Germinal center (tissue), 1 donor: Measurements from ENCODE around the gene GMDS.

Experiments used
- DNase-seq: peaks from one replicate; pipeline ENCODE4 v3.0.0; 2012; ENCODE audit warnings: mixed read lengths, low spot score

GMDS gene

DNA sequence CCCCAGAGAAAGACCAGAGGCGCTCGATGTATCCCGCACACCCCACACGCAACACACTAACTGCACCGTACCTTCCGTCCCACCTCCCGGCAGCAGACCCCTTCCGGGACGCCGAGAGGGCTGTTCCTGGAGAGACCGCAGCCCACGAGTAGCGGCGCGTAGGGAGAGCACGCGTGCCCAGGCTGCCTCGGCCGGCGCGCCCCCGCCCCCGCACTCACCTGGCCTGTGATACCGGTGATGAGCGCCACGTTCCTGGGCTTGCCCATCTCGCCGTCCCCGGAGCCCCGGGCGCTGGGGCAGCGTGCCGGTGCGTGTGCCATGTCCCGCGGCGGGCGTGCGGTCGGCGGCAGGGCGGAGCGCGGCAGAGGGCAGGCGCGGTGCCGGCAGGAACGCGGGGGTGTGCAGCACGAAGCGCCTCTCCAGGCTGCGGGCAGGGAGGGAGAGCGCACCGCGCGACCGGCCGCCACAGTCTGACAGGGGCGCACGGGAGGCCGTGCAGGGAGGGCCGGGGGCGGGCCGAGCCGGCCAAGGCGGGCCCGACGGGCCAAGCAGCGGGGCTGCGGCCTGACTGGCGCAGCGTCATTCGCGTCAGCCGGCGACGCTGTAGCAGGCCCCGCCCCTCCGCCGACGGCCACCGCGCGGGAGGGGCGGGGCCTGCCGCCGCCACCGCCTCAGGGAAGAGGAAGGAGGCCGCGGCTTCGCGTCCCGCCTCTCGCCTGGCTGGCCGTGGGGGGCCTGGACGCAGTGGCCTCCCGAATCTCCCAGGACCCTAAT, at the start of gene GMDS:
Gene GMDS, minus strand, starts transcription at position 503 of the 774 bp plus-strand sequence.
- peak; percentile 97 for DNase-seq

DNA sequence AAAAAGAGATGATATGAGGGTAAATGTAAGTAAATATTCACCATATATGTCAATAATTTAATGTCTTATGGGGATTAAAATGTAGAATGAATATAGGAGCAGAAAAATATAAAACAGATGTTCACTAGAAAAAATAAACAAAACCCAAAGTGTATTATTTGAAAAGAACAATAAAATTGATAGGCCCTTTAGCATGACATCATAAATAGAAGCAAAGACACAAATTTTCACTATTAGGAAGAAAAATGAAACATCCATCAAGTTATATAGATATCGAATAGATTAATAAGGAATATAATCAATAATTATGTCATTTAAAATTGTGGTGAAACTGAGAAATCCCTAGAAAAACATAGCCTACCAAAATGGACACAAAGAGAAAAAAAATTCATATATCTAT, 40.1 kb upstream of the GMDS start:
- DNase-seq = no peak

DNA sequence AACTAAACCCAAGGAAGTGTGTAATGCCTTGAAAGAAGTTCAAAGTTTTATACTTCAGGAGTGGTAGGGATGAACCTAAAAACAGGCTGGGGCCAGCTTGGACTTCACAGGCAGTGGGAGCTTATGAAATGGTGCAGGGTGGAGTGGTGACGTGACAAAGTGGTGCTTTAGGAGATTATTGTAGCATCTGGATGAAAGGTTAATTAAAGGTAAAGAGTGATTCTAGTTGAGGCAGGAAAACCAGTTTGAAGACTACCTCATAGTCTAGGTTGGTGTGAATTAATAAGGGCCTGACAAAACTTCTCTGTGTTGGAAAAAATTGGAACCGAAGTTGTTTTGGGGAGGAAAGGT, 30.5 kb upstream of the GMDS start:
- DNase-seq = no peak

DNA sequence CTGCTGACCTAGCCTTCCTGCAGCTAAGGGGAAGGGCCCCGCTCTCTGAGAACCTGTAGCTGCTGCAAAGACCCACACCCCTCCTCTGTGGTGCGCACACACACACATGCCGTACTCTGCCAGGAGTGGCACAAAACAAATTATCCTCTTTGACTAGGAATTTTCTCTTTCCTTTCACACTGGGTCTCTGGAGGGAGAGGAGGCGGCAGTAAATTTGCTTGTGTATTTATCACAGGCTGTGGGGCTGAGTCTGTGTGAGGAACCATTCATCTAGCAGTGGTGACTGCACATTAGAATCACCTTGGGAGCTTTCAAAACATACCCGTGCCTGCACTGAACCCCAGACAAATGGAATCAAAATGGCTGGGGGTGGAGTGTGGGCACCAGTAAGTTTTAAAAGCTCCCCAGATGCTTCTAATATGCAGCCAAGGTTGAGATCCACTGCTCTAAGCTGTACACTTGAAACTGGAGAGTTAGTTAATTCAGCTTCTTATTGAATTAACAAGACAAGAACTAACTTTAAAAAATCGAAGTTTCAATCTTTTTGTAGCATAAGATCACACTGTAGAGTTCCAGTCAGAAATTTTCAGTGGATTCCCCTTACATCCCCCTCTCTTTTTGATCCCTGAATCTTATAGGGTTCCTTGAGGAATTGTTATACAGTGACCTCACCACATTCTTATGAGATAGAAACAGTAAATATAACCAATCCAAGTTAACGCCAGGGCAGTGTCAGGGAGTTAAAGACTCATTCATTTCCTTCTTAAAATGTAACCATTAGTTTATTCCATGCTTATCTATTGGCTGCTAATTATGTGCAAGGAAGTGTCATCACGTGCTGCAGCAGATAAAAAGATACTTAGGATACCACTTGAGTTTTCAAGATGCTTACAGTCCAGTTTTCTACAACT, 29.8 kb upstream of the GMDS start:
- DNase-seq = no peak

DNA sequence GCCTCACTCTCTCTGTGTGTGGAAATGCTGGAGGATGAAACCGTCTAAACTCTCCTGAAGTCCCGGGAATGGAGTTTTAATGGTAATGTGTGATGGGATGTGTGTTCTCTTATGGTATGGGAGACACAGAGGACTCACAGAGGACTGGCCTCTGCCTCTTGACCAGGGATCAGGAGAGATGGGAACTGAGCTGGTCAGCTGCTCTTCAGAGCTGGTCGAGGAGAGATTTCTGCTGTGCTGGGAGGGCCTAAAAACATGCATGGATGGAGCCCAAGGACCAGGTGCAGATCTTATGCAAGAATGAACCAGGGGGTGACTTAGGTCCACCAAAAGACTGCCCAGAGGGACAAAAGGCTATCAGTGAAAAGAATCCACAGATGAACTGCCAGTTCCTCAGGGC, 27.3 kb upstream of the GMDS start:
- no peak for DNase-seq

DNA sequence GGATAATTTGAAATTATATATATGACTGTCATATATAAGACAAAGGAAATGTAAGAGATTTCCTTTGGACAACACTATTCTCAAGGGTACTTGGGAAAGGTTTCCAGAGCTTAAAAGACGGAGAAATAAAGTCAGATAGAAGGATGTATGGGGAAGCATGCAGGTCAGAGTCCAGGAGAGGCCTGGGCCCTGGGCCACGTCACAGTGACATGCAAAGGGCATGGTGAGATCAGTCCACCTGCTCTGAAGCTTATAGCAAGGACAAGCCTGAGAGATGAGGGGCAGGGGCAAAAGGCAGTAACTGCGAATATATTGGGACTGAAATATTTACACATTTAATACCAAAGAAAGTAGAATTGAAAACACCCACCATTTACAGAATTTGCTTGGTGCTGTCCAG, 24.6 kb upstream of the GMDS start:
- no peak for DNase-seq

DNA sequence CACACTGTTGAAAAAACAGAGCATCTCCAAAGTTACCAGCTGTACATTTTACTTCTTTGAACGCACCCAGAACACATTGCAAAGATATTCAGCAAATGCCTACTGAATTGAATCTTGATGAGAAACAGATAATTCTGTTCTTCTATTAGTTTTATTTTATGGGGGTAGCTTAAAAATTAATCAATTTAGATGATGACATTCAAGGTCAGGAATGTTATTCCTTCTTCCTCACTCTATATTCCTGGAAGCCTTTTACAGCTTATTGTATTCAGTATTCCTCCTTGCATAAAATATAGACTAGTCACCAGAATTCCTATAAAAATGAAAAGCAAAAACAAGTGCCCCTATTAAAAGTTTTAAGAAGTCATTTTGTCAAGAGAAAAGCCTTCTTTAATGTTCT, 21.4 kb upstream of the GMDS start:
- no peak for DNase-seq

DNA sequence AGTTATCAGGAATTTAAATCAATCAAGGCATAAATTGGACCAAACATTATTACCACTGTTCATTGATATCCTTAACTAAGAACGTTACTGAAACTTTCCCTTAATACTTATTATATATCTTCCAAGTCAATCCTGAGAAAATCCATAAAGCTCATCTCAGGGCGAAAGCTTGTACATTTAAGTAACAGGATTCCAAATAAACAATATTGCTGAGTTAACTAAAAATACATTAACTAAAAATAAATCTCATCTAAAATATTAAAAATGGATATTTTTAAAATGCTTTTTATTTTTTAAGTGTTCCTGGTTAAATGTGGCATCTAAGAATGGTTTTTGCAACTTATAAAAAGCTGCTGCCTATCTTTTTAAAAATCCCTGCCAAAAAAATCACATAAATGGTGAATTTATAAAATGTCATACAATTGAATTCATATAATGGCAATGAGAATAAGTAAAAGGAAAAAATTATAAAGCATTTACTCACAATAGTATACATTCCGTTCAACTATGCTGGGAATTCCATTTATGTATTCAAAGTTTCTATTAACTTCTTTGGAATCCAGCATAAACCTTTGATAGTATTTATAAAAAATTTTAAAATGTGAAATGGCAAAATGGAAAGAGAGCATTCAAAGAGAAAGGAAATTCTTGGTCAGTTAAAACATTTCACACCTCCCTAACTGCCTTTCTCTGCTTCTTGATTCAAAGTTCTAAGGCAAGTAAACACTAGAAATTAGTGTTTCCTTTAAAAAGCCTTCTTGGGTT, 20.8 kb upstream of the GMDS start:
- no peak for DNase-seq

DNA sequence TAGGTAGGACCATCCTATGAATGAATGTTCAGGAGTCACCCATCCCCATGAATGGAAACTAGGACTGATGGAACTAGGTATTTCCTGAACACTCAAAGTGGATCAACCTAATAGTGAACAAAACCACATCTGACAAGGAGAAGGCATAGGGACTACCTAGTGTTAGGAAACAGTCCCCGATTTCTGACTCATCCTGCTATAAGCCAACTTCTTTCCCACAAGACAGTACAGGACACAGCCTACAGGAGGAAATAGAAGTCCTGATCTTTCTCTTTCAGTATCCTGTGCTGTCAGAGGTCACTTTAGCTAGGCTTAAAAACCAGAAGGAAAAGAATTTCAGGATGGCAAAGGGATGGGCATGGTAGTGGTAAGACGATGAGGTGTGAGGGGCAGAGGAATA, 19.5 kb upstream of the GMDS start:
- no peak for DNase-seq

DNA sequence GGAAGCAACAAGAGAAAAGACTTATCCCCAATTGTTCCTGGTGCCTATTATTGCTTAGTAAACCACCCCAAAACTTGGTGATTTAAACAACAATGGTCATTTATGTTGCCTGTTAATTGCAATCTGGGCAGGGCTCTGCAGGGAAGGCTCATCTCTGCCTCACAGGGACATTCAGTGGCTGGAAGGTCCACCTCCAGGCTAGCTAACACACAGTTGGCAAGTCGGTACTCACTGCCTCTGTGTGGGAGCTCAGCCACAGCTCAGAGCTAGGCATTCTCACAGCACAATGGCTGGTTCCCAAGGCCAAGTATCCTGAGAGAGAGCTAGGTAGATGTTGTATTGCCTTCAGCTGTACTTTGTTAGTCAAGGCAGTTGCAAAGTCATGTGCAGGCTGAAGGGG, 18.5 kb upstream of the GMDS start:
- DNase-seq = no peak

DNA sequence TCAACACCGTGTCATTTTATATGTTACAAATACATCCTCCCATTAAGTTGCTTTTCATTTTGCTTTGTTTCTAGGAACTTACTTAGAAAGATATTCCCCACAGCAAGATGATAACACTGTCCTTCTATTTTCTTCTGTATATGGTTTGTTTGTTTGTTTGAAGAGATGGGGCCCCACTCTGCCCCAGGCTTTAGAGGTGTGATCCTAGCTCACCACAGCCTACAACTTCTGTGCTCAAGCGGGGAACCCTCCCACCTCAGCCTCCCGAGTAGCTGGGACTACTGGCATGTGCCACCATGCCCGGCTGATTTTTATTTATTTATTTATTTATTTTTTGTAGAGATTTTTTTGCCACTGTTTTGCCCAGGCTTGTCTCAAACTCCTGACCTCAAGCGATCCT, 14.2 kb upstream of the GMDS start:
- no peak for DNase-seq

DNA sequence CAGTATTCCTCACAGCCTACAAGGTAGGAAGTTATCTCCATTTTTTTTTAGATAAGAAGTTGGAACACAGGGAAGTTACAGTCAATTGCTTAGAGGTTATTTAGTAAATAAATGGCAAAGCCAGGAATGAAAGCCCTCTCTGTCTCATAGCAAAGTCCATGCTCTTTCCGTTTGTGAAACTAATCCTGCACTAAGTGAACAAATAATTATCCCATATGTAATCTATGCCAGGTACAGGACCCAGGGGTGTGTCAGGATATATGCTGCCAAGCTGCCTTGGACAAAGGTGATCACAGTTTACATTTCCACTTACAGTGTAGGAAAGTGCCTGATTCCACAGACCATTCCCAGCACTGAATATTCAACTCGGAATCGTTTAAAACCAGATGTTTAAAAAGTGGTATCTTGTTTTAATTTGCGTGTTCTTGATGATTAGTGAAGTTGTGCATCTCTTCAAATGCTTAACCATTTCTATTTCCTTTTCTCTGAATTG, 13.6 kb upstream of the GMDS start:
- no peak for DNase-seq

DNA sequence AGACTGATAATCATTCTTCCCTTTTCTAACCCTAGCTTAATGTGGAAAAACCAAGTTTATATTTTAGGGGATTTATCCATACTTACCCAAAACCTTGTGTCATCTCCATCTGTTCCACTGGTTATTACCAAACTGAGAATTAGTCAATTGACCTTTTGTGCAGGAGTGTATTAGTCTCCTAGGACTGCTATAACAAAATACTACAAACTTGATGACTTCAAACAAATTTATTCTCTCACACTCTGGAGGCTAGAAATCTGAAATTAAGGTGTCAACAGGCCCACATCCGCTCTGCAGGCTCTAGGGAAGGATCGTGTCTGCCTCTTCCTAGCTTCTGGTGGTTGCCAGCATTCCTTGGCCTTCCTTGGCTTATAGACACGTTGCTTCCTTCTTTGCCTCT, 12.7 kb upstream of the GMDS start:
- DNase-seq = no peak

DNA sequence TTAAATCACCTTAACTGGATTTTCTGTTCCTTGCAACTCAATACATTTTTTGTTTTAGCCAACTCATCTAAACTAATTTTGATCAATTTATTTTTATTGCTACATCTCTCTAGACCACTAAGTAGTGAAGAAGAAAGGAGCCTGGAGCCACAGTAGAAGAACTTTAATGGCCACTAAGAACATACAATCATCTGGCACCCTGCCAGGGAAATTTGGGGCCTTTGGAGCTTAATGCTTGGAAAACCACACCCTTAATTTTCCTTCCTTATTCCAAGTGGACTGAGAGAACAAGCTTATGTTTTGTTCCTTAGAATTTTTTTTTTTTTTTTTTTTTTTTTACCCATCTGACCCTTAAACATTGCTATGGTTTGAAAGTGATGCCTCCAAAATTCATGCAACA, 12.0 kb upstream of the GMDS start:
- no peak for DNase-seq

DNA sequence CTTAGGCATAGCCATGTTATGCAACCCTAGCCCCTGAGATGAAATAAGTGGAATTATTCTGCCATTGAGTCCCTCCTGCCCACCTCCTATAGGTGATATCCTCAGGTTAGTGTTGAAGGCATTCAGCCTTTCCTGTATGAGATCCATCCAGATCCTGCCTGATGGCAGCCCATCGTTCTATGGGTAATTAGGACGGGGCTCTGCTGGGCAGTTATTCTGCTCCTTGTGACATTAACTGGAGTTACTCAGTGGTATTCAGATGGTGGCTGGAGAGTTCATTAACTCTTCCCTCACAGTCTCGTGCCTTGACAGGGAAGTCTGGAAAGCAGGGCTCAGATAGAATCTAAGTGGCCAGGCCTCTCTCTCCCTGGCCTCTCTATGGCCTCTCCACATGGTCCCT, 9.3 kb upstream of the GMDS start:
- DNase-seq = no peak

DNA sequence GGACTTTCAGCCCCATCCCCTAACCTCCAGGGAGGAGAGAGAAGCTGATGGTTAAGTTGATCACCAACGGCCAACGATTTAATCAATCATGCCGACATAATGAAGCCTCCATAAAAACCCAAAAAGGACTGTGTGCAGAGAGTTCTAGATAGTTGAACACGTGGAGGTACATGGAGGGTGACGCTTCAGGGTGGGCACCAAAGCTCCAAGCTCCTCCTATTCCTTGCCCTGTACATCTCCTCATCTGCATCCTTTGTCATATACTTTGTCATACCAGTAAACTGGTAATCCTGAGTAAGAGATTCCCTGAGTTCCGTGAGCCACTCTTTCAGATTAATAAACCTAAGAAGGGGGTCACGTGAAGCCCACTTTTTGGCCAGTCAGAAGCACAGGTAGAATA, 3.7 kb upstream of the GMDS start:
- no peak for DNase-seq

DNA sequence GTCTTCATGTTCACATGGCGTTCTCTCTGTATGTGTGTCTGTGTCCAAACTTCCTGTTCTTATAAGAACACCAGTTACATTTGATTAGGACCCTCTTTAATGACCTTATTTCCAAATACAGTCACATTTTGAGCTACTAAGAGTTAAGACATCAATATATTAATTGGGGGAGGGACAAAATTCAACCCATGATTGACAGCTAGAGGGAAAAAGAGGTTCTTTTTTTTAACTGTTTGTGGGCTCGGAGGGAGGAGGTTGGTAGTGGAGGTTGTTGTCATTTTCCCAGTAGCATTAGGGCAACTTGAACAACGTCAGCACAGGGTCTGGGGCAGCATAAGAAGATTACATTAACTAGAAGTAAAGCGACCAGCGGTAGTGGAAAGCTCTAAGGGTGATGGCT, 2.3 kb upstream of the GMDS start:
- DNase-seq = no peak

DNA sequence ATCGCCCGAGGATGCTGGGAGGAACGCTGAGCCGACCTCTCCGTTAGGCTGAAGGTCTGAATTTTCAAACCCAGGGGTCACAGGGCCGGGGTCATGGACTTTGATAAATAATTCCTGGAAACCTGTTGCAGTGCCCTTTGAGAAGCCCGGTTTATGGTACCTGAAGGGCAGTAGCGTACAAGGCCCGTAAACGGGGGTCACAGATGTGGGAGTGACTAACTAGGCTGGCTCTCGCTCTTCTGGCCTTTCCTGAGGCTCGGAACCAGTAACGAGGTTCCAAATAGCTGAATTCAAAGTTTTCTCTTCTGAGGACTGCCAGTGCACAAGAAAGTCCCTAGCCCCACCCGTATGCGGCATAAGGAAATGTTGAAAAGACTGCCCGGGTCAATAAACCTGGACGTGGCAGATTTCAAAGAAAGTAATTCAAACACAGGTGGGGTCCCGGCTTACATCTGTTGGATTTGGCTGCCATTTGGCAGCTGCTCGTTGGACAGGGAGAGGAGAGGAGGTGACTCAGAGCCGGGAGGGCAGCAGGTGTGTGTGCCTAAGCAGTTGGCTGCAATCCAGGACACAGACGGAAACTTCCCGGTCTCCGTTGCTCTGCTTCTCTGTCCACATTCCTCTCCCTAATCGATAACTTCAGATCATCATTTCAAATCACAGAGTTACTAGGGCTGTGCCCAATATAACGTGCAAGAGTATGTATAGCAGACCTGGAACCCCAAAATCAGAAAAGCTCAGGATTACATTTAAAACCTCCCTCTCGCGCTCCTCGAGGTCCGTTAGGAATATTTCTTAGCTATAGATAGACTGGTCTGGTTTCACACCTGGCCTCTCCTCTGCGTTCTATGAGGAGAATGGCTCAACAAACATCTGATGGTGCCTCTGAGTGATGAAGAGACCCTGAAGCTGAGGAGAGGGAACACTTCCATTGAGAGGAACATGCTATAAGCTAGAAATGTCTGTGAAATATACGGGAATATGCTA, 765 bp upstream of the GMDS start:
- DNase-seq = peak; percentile 13

DNA sequence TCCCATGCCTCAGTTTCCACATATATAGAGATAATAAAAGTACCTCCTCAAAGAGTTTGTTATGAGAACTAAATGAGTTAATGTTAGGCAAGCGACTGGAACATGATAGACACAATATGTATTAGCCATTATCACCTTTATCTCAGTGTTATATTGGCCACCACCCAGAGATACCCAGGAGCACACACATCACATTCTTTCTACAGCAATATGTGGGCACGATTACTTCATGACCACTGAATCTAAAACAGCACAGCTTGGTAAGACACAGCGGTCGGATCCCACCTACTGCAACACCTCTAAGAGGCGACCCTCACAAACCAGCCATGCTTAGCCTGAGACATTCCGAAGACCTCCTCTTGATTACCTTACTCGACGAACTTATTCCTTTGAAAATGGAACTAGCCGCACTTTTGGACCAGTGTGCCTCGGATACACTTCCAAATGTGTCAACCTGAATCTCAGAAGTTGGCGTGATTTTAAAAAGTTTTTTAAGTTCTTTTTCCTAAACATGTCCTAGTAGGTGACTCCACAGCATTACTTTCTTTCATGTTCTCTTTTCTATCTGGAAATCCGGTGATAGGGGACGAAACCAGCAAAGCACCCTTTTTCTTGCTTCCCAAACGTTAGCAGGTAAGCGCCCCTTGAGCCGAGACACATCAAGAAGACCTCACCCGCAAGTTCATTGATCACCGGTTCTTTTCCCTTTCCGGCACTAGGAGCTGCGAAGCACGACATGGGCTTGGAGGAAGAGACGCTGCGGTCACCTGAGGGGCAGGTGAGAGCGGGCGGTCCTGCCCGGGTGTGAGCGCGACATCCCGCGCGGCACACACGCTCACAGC, 923 bp downstream of the GMDS start:
- peak; percentile 37 for DNase-seq

DNA sequence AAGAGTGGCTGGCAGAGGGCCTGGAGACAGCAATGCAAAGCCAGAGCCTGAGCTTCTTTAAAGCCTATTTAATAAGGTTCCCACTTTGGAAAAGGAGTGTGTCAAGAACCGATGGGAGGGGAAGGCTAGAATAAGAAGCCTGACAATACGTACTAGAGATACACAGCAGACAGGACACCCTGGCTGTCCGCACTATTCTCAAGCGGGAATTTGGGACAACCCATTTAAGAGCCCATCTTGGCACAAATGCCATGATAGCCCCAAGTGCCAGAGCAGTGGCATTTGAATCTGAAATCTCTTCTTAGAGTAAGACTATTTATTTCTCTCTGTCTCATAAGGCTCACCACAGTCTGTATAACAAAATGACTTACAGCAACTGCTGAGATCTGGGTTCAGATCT, 3.1 kb downstream of the GMDS start:
- DNase-seq = no peak
